Osteoblast (primary cell): ENCODE results near the gene NOX5. TPM values are rescaled to one million over a fixed set of nuclear protein-coding genes. Genes with fewer than 3 reads are reported as not detected.
A peak's percentile ranks its signal among the peaks of the same experiment; 100 is the strongest.

Experiments
- DNase-seq: peaks from one replicate; pipeline ENCODE4 v3.0.0; 2011; ENCODE audit warnings: low spot score, mixed read lengths; ENCODE audit not compliant: insufficient read length; ENCODE audit errors: missing footprints
- H2AFZ ChIP-seq: 2 replicates; pipeline ENCODE4 v1.6.0; 2011; ENCODE audit warnings: mild to moderate bottlenecking, low read length
- H3K27ac ChIP-seq: 2 replicates; pipeline ENCODE4 v1.5.1; 2011; ENCODE audit warnings: mild to moderate bottlenecking, low read depth, low read length, moderate library complexity
- H3K27me3 ChIP-seq: 2 replicates; pipeline ENCODE4 v1.6.0; 2012; ENCODE audit warnings: mild to moderate bottlenecking, control low read depth, inconsistent platforms, low read length, moderate library complexity; ENCODE audit not compliant: insufficient read depth
- H3K36me3 ChIP-seq: 2 replicates; pipeline ENCODE4 v1.5.1; 2011; ENCODE audit warnings: mild to moderate bottlenecking, low read length, control low read depth, moderate library complexity; ENCODE audit not compliant: insufficient read depth
- H3K4me1 ChIP-seq: 2 replicates; pipeline ENCODE4 v1.5.1; 2011; ENCODE audit warnings: mild to moderate bottlenecking, low read length, control low read depth, moderate library complexity; ENCODE audit not compliant: insufficient read depth
- H3K4me2 ChIP-seq: 2 replicates; pipeline ENCODE4 v1.6.0; 2011; ENCODE audit warnings: mild to moderate bottlenecking, low read length; ENCODE audit not compliant: insufficient read depth
- H3K4me3 ChIP-seq: fragments of 200-600 bp; sonication (generic); 3 replicates; pipeline ENCODE4 v1.5.1; 2012; ENCODE audit warnings: mild to moderate bottlenecking, low read length, inconsistent platforms; ENCODE audit not compliant: insufficient read depth
- H3K79me2 ChIP-seq: 2 replicates; pipeline ENCODE4 v1.6.0; 2012; ENCODE audit warnings: mild to moderate bottlenecking, low read length, control low read depth, inconsistent platforms; ENCODE audit not compliant: insufficient read depth
- H3K9me3 ChIP-seq: 2 replicates; pipeline ENCODE4 v1.5.1; 2011; ENCODE audit warnings: low read depth, low read length, control low read depth
- H4K20me1 ChIP-seq: 2 replicates; pipeline ENCODE4 v1.6.0; 2012; ENCODE audit warnings: mild to moderate bottlenecking, low read length, control low read depth; ENCODE audit not compliant: insufficient read depth
- total RNA-seq: library from RNA; depleted of rRNA; stranded (reverse); fragments of >200 nt; gene quantifications from 2 replicates; pipeline ENCODE4 v1.2.3, GENCODE V29; 2012
- TF ChIP-seq, protein P1 (sequence below): IDR thresholded peaks from 2 replicates; pipeline ENCODE4 v1.5.1; 2011; ENCODE audit warnings: mild to moderate bottlenecking, low read depth, low read length, moderate library complexity; ENCODE audit errors: extremely low read depth

NOX5 gene
- 0.29 and 0.36 TPM in 2 replicates for total RNA-seq

DNA sequence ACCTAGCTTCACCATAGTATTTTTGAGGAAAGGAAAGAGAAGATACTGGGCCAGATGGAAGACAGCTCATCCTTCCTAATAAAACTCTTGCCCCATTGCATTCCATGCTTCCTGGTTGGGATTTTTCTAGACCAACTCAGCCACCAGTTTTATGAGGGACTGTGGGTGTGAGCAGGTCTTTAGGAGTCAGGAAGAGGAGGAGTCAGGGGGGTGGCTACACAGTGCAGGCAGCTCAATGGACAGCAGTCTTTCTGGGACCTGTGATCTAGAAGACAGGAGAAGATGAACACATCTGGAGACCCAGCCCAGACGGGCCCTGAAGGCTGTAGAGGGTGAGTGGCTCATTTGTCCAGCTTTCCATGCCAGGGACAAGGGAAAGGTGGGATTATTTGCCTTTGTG, at the start of gene NOX5:
Gene NOX5 (plus strand): TSS at position 242 of the 400 bp plus-strand sequence. CDS start 41 bp downstream, at position 283.
- Histone ChIP-seq H4K20me1 (no peaks in the 10 kb centered on the region), H3K27ac (no peak within 1 kb of the TSS), H3K9me3 (no peaks in the 10 kb centered on the region), H3K4me3 (no peak within 1 kb of the TSS), H3K36me3 (no peaks in the 10 kb centered on the region), H3K4me1 (peaks cover 11% of the 10 kb centered on the region), H3K27me3 (no peaks in the 10 kb centered on the region), H3K79me2 (no peaks in the 10 kb centered on the region), H2AFZ (peak within 1 kb of the TSS; percentile 63), H3K4me2 (peak within 1 kb of the TSS; percentile 17)
- TF ChIP-seq, protein P1, sequence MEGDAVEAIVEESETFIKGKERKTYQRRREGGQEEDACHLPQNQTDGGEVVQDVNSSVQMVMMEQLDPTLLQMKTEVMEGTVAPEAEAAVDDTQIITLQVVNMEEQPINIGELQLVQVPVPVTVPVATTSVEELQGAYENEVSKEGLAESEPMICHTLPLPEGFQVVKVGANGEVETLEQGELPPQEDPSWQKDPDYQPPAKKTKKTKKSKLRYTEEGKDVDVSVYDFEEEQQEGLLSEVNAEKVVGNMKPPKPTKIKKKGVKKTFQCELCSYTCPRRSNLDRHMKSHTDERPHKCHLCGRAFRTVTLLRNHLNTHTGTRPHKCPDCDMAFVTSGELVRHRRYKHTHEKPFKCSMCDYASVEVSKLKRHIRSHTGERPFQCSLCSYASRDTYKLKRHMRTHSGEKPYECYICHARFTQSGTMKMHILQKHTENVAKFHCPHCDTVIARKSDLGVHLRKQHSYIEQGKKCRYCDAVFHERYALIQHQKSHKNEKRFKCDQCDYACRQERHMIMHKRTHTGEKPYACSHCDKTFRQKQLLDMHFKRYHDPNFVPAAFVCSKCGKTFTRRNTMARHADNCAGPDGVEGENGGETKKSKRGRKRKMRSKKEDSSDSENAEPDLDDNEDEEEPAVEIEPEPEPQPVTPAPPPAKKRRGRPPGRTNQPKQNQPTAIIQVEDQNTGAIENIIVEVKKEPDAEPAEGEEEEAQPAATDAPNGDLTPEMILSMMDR, result no peak
- peak; percentile 93 for DNase-seq

- H3K9me3 ChIP-seq, result peaks cover 9% of the 10 kb centered on the region
- no peak overlapping the region for H2AFZ ChIP-seq
- H3K36me3 ChIP-seq, result no peaks in the 10 kb centered on the region
- TF ChIP-seq, protein P1, result no peak
- no peaks in the 10 kb centered on the region for H3K4me1 ChIP-seq
- no peak for DNase-seq
- no peak overlapping the region for H3K27ac ChIP-seq
- no peaks in the 10 kb centered on the region for H4K20me1 ChIP-seq
- H3K27me3 ChIP-seq, result peaks cover 15% of the 10 kb centered on the region
- no peaks in the 10 kb centered on the region for H3K79me2 ChIP-seq
- no peak overlapping the region for H3K4me2 ChIP-seq
- H3K4me3 ChIP-seq, result no peak overlapping the region
These were observed 47.5 kb upstream of the NOX5 start for GRCh38 chr15:68966996-68967395.

DNA sequence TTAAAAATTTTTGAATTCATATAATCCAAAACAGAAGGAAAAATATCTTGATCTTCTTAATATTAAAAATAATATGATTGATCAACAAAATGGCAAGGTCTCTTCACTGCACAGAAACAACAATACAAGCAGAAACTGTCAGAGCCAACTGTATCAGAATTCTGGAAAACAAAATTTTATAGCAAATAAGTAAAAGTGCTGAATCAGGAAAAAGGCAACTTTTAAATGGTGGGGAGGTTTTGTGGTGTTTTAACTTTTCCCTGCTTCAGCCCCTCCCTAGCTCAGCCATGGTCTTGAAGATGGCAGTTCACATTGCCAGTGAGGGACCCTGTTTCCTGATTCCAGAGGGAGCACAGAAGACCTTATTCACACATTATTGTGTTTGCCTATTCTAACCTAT, 46.5 kb upstream of the NOX5 start:
- Histone ChIP-seq H3K27me3 (peaks cover 14% of the 10 kb centered on the region), H3K9me3 (peaks cover 9% of the 10 kb centered on the region), H3K79me2 (no peaks in the 10 kb centered on the region), H3K4me1 (no peaks in the 10 kb centered on the region), H3K4me2 (no peak overlapping the region), H3K36me3 (no peaks in the 10 kb centered on the region), H4K20me1 (no peaks in the 10 kb centered on the region), H3K27ac (no peak overlapping the region), H2AFZ (no peak overlapping the region), H3K4me3 (no peak overlapping the region)
- TF ChIP-seq, protein P1, result no peak
- DNase-seq, result no peak

GRCh38 chr15:68969298-68969697, 45.2 kb upstream of the NOX5 start:
- Histone ChIP-seq H4K20me1 (no peaks in the 10 kb centered on the region), H2AFZ (no peak overlapping the region), H3K79me2 (no peaks in the 10 kb centered on the region), H3K36me3 (no peaks in the 10 kb centered on the region), H3K27ac (no peak overlapping the region), H3K4me2 (no peak overlapping the region), H3K9me3 (peaks cover 9% of the 10 kb centered on the region), H3K4me1 (no peaks in the 10 kb centered on the region), H3K27me3 (peaks cover 12% of the 10 kb centered on the region), H3K4me3 (no peak overlapping the region)
- DNase-seq, result no peak
- TF ChIP-seq, protein P1, result no peak
